Measurements from ENCODE around the gene SOX30. TPM values are rescaled to one million over a fixed set of nuclear protein-coding genes. Genes with fewer than 3 reads are reported as not detected.

Gene SOX30
- total RNA-seq, 6 experiments from 2014 or later = 0.09 to 0.19 (median 0.12) TPM; not detected in 2

DNA sequence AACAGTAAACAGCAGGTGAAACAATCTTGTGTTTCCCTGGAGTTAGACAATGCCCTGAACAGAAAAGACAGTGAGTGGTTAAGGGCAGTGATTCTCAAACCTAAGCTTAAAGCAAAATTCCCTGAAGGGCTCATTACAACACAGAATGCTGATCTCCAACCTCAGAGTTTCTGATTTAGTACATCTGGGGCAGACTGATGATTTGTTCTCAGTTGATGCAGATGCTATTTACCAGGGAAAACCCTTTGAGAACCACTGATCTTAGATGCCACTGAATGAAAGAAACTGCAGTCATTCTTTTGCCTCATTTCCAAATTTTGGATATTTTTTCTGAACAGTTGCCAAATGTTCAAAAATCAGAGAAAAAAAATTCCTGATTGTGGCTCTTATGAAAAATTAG lies 58.0 kb downstream of the SOX30 start:
- TF ChIP-seq, protein P1, sequence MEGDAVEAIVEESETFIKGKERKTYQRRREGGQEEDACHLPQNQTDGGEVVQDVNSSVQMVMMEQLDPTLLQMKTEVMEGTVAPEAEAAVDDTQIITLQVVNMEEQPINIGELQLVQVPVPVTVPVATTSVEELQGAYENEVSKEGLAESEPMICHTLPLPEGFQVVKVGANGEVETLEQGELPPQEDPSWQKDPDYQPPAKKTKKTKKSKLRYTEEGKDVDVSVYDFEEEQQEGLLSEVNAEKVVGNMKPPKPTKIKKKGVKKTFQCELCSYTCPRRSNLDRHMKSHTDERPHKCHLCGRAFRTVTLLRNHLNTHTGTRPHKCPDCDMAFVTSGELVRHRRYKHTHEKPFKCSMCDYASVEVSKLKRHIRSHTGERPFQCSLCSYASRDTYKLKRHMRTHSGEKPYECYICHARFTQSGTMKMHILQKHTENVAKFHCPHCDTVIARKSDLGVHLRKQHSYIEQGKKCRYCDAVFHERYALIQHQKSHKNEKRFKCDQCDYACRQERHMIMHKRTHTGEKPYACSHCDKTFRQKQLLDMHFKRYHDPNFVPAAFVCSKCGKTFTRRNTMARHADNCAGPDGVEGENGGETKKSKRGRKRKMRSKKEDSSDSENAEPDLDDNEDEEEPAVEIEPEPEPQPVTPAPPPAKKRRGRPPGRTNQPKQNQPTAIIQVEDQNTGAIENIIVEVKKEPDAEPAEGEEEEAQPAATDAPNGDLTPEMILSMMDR (IDR thresholded peaks at IDR 0.05) = no peak
- H3K27me3 Mint-ChIP-seq (ENCODE audit: insufficient read depth) = no peaks in the 10 kb centered on the region; the same call in 1 of the 2 replicates
- H3K36me3 Mint-ChIP-seq (ENCODE audit: low read depth) = peaks cover 7% of the 10 kb centered on the region; the same call in 1 of the 2 replicates
- no peak for DNase-seq
- H3K9me3 Mint-ChIP-seq = no peaks in the 10 kb centered on the region
- H3K4me1 Mint-ChIP-seq (ENCODE audit: low read depth) = peaks cover 70% of the 10 kb centered on the region
- H3K27ac Mint-ChIP-seq = no peak overlapping the region
- no peak overlapping the region for H3K4me3 Mint-ChIP-seq

DNA sequence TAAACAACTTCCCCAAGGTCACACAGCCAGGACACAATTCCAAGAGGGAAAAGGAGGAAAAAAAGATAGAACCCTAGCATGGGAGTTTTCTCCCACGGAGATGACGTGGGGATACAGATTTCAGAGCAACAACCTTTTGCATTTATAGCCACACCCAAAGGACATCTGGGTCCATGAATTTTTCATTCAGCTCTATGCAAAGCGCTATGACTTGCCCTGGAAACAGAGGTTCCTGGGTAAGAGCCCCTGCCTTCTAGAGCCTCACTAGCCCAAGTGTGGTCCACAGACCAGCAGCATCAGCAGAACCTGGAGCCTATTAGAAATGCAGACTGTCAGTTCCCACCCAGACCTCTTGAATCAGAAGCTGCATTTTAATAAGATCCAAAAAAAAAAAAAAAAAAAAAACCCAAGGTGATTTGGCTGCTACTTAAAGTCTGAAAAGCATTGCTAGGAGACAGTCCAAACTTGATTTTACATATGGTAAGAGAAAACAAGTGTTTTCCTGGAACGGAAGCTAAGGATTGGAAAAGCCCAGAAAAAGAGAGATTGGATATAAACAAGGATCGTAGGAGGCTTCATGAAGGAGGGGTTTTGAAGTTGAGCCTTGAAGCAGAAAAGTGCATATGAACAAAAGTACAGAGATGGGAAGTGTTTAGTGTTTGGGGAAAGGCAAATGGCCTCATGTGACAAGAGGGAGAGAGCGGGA lies 59.0 kb downstream of the SOX30 start:
- Mint-ChIP-seq H3K9me3 (no peaks in the 10 kb centered on the region), H3K4me1 (ENCODE audit: low read depth) (peaks cover 62% of the 10 kb centered on the region), H3K36me3 (ENCODE audit: low read depth) (peaks cover 7% of the 10 kb centered on the region; the same call in 1 of the 2 replicates), H3K27me3 (ENCODE audit: insufficient read depth) (no peaks in the 10 kb centered on the region; the same call in 1 of the 2 replicates), H3K27ac (no peak overlapping the region), H3K4me3 (no peak overlapping the region)
- no peak for DNase-seq
- TF ChIP-seq, protein P1 (IDR thresholded peaks at IDR 0.05) = no peak

DNA sequence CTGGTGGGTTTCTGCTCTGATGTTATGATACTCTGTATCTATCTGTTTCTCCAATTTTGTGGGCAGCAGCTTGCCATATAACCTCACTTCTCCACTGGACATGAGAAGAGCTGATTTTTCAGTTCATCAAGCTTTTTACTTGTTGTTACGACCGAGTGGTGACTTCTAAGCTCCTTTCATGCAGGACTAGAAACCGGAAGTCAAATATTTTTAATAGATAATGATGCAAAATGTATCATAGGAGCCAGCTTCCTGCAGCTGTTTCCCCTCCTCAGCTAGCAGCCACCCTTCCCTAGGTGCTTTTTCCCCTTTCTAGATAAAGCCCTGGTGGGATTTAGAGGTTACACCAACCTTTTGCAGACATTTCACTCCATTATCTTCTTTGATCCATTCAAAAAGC lies 59.6 kb downstream of the SOX30 start:
- TF ChIP-seq, protein P1 (IDR thresholded peaks at IDR 0.05) = no peak
- H3K27me3 Mint-ChIP-seq (ENCODE audit: insufficient read depth) = no peaks in the 10 kb centered on the region; the same call in 1 of the 2 replicates
- no peaks in the 10 kb centered on the region for H3K9me3 Mint-ChIP-seq
- DNase-seq = no peak
- H3K4me1 Mint-ChIP-seq (ENCODE audit: low read depth) = peaks cover 59% of the 10 kb centered on the region
- H3K27ac Mint-ChIP-seq = peak overlapping the region; percentile 10; the same call in 1 of the 2 replicates
- peak overlapping the region; percentile 32; the same call in 1 of the 2 replicates for H3K4me3 Mint-ChIP-seq
- H3K36me3 Mint-ChIP-seq (ENCODE audit: low read depth) = peaks cover 7% of the 10 kb centered on the region; the same call in 1 of the 2 replicates

DNA sequence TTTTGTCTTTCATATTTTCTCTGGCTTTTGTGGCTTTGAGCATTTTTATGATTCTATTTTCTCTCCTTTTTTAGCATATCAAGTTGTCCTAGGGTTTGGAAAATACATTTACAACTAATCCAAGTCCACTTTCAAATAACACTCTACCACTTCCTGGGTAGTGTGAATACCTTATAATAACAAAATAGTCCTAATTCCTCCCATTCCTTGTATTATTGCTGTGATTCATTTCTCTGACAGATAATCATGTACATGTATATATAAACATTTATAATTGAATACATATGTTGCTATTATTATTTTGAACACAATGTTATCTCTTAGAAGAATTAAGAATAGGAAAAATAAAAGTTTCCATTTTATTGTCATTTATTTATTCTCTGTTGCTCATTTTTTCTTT lies 61.8 kb downstream of the SOX30 start:
- H3K27ac Mint-ChIP-seq = 0 out of 2 replicates have a peak overlapping the region, but pooled peaks have one; percentile 1
- H3K27me3 Mint-ChIP-seq (ENCODE audit: insufficient read depth) = no peaks in the 10 kb centered on the region; the same call in 1 of the 2 replicates
- TF ChIP-seq, protein P1 (IDR thresholded peaks at IDR 0.05) = no peak
- H3K9me3 Mint-ChIP-seq = no peaks in the 10 kb centered on the region
- no peak for DNase-seq
- H3K4me3 Mint-ChIP-seq = peak overlapping the region; percentile 38; the same call in 1 of the 2 replicates
- peaks cover 7% of the 10 kb centered on the region; the same call in 1 of the 2 replicates for H3K36me3 Mint-ChIP-seq (ENCODE audit: low read depth)
- peaks cover 57% of the 10 kb centered on the region for H3K4me1 Mint-ChIP-seq (ENCODE audit: low read depth)

DNA sequence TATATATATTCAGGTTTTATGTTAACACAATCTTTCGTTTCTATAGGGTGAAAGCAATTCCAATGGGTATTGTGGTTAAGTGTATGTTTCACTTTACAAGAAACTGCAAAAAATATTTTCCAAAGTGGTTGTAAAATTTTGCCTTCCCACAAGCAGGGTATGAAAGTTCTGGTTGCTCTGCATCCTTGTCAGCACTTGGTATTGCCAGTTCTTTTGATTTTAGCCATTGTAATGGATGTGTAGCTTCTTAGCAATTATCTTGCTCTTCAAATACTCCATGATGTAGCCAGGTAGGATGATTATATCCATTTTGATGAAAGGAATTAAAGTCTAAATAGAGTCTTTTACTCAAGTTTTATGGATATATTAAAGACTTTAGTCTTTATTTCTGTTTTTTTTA lies 67.6 kb downstream of the SOX30 start:
- TF ChIP-seq, protein P1 (IDR thresholded peaks at IDR 0.05) = no peak
- Mint-ChIP-seq H3K27me3 (ENCODE audit: insufficient read depth) (no peaks in the 10 kb centered on the region), H3K36me3 (ENCODE audit: low read depth) (no peaks in the 10 kb centered on the region), H3K4me1 (ENCODE audit: low read depth) (peaks cover 9% of the 10 kb centered on the region), H3K4me3 (no peak overlapping the region), H3K9me3 (no peaks in the 10 kb centered on the region), H3K27ac (no peak overlapping the region)
- DNase-seq = no peak
